Peyer's patch (tissue), 4 donors: ENCODE measurements around the gene KIRREL1. TPM values are rescaled to one million over a fixed set of nuclear protein-coding genes. Genes with fewer than 3 reads are reported as not detected.

Source experiments
- DNase-seq, 3 donors: peaks; one replicate each; pipeline ENCODE4 v3.0.0-alpha.2; 2017 to 2019
- H3K27ac ChIP-seq, 4 donors: fragments of 200-600 bp; sonication (generic); one replicate each; pipeline ENCODE4 v1.5.1; 2016 to 2019
- H3K27me3 ChIP-seq, 2 donors: fragments of 200-600 bp; sonication (generic); one replicate each; pipeline ENCODE4 v1.5.1; 2019
- H3K36me3 ChIP-seq, 3 donors: fragments of 200-600 bp; sonication (generic); one replicate each; pipeline ENCODE4 v1.5.1; 2016 to 2019
- H3K4me1 ChIP-seq, 4 donors: fragments of 200-600 bp; sonication (generic); one replicate each; pipeline ENCODE4 v1.5.1; 2016 to 2019
- H3K4me3 ChIP-seq, 4 donors: fragments of 200-600 bp; sonication (generic); 1 replicate in 3 of 4; 2 replicates in 1 of 4; pipeline ENCODE4 v1.5.1; 2016 to 2019; ENCODE audit warnings: mild to moderate bottlenecking in 1 of 4
- H3K9me3 ChIP-seq, 4 donors: fragments of 200-600 bp; sonication (generic); one replicate each; pipeline ENCODE4 v1.5.1; 2016 to 2019; ENCODE audit warnings: mild to moderate bottlenecking in 1 of 4
- POLR2A ChIP-seq, 2 donors: fragments of 450-650 bp; IDR thresholded peaks; one replicate each; pipeline ENCODE4 v1.5.1; 2017; ENCODE audit warnings: antibody characterized with exemption in 2 of 2, mild to moderate bottlenecking in 2 of 2, moderate library complexity in 2 of 2
- total RNA-seq, 4 donors: library from RNA; depleted of rRNA; stranded (reverse); fragments of >200 nt; gene quantifications; one replicate each; pipeline ENCODE4 v1.1.0, GENCODE V29; 2016
- TF ChIP-seq, protein P1 (sequence below), 6 experiments: fragments of 450-650 bp in 4 of 6; fragments of 200-600 bp in 2 of 6; sonication (generic) in 1 of 6; IDR thresholded peaks; one replicate each; pipeline ENCODE4 v1.5.1; 2017 to 2019; ENCODE audit warnings: antibody characterized with exemption in 6 of 6, mild to moderate bottlenecking in 3 of 6, moderate library complexity in 1 of 6

The KIRREL1 gene
- total RNA-seq, 4 donors from 2014 or later = 2.8 to 29.7 (median 11.1) TPM

DNA sequence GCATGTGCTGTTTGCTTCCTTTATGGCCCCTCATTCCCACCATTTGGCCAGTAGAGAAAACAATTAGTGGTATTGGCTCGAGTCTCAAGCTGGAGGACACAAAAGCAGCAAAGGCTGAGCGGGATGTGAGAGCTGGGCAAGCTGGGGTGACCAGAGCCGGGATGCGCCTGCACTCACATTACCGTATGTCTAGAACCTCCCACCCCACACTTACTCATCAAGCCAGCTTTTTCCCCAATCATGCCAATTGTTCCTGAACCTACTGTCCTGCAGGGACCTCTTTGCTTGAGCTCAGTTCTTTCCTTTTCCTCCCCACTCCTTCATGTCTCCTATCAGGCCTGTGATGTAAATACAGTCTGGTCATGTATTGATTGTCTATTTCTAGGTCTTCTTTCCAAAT is 45.9 kb downstream of the KIRREL1 start:
- no peak overlapping the region for H3K27ac ChIP-seq
- no peak for TF ChIP-seq POLR2A (IDR thresholded peaks at IDR 0.05)
- TF ChIP-seq, protein P1, sequence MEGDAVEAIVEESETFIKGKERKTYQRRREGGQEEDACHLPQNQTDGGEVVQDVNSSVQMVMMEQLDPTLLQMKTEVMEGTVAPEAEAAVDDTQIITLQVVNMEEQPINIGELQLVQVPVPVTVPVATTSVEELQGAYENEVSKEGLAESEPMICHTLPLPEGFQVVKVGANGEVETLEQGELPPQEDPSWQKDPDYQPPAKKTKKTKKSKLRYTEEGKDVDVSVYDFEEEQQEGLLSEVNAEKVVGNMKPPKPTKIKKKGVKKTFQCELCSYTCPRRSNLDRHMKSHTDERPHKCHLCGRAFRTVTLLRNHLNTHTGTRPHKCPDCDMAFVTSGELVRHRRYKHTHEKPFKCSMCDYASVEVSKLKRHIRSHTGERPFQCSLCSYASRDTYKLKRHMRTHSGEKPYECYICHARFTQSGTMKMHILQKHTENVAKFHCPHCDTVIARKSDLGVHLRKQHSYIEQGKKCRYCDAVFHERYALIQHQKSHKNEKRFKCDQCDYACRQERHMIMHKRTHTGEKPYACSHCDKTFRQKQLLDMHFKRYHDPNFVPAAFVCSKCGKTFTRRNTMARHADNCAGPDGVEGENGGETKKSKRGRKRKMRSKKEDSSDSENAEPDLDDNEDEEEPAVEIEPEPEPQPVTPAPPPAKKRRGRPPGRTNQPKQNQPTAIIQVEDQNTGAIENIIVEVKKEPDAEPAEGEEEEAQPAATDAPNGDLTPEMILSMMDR (IDR thresholded peaks at IDR 0.05) = no peak
- no peak for DNase-seq
- H3K36me3 ChIP-seq = no peaks in the 10 kb centered on the region
- H3K4me1 ChIP-seq = peaks cover 0 to 14% (median 0%) of the 10 kb centered on the region in 4 donors
- H3K9me3 ChIP-seq = no peaks in the 10 kb centered on the region
- H3K4me3 ChIP-seq = no peak overlapping the region
- no peaks in the 10 kb centered on the region for H3K27me3 ChIP-seq

- Histone ChIP-seq H3K27me3 (no peaks in the 10 kb centered on the region), H3K4me1 (peaks cover 0 to 14% (median 0%) of the 10 kb centered on the region in 4 donors), H3K36me3 (no peaks in the 10 kb centered on the region), H3K9me3 (no peaks in the 10 kb centered on the region), H3K4me3 (no peak overlapping the region), H3K27ac (no peak overlapping the region)
- TF ChIP-seq, protein P1 (IDR thresholded peaks at IDR 0.05) = no peak
- no peak for TF ChIP-seq POLR2A (IDR thresholded peaks at IDR 0.05)
- no peak for DNase-seq
These were observed 46.9 kb downstream of the KIRREL1 start for GRCh38 chr1:158040323-158040722.

DNA sequence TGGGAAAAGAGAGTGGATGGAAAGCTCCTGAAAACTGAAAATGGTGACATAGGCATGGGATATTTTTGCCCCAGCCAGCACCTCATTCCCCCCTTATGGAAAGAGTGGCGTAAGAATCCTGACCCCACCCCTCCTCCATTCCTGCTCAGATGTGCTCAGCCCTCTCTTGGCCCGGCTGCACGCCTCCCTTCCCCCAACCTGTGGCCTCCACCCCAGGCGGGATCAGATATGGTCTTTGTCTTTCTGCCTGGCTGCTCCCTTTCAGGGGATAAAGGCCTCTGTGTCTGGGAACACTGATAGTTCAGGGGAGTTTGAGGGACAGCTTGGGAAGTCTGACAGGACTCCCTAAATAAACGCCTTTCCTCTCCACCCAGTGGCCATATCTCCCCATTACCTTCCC is 49.8 kb downstream of the KIRREL1 start:
- no peak for DNase-seq
- Histone ChIP-seq H3K27me3 (no peaks in the 10 kb centered on the region), H3K27ac (no peak overlapping the region), H3K4me3 (no peak overlapping the region), H3K9me3 (no peaks in the 10 kb centered on the region), H3K36me3 (no peaks in the 10 kb centered on the region), H3K4me1 (peaks cover 0 to 7% (median 0%) of the 10 kb centered on the region in 4 donors)
- TF ChIP-seq, protein P1 (IDR thresholded peaks at IDR 0.05) = no peak
- no peak for TF ChIP-seq POLR2A (IDR thresholded peaks at IDR 0.05)

GRCh38 chr1:158045639-158046038 is 52.2 kb downstream of the KIRREL1 start:
- H3K36me3 ChIP-seq = no peaks in the 10 kb centered on the region
- no peak overlapping the region for H3K27ac ChIP-seq
- no peaks in the 10 kb centered on the region for H3K4me1 ChIP-seq

GRCh38 chr1:158046715-158047510 is 53.5 kb downstream of the KIRREL1 start:
- Histone ChIP-seq H3K36me3 (no peaks in the 10 kb centered on the region), H3K9me3 (no peaks in the 10 kb centered on the region), H3K4me3 (no peak overlapping the region), H3K27ac (no peak overlapping the region), H3K27me3 (no peaks in the 10 kb centered on the region), H3K4me1 (no peaks in the 10 kb centered on the region)
- no peak for DNase-seq
- no peak for TF ChIP-seq POLR2A (IDR thresholded peaks at IDR 0.05)
- TF ChIP-seq, protein P1 (IDR thresholded peaks at IDR 0.05) = no peak

More at GRCh38 chr1:158045639-158046038, 52.2 kb downstream of the KIRREL1 start:
- DNase-seq = no peak
- no peaks in the 10 kb centered on the region for H3K27me3 ChIP-seq
- no peaks in the 10 kb centered on the region for H3K9me3 ChIP-seq
- H3K4me3 ChIP-seq = no peak overlapping the region
- TF ChIP-seq, protein P1 (IDR thresholded peaks at IDR 0.05) = no peak
